Right lobe of liver (tissue), 6 donors: ENCODE data around the gene LACTBL1. TPM values are rescaled to one million over a fixed set of nuclear protein-coding genes. Genes with fewer than 3 reads are reported as not detected.

Source experiments
- ATAC-seq, 4 donors: fragments of 200-7000 bp; cut with Tn5 transposase; one replicate each; pipeline ENCODE4 v1.9.1; 2020; ENCODE audit warnings: mild to moderate bottlenecking in 4 of 4, moderate library complexity in 4 of 4
- DNase-seq, 3 donors: peaks; one replicate each; pipeline ENCODE4 v3.0.0-alpha.2; 2020
- H3K27ac ChIP-seq, 3 donors: fragments of 200-600 bp; one replicate each; pipeline ENCODE4 v1.8.0; 2022
- H3K27me3 ChIP-seq, 2 donors: fragments of 200-600 bp; one replicate each; pipeline ENCODE4 v1.8.0; 2022
- H3K36me3 ChIP-seq, 4 donors: fragments of 200-600 bp; sonication (generic) in 1 of 4; one replicate each; pipeline versions ENCODE4 v1.5.1 to v1.8.0; 2017 to 2022; ENCODE audit warnings: control low read depth in 1 of 4
- H3K4me1 ChIP-seq, 4 donors: fragments of 200-600 bp; sonication (generic) in 1 of 4; one replicate each; pipeline versions ENCODE4 v1.5.1 to v1.8.0; 2017 to 2022; ENCODE audit warnings: control low read depth in 1 of 4
- H3K4me3 ChIP-seq, 3 donors: fragments of 200-600 bp; one replicate each; pipeline ENCODE4 v1.8.0; 2022
- H3K9me3 ChIP-seq, 4 donors: fragments of 200-600 bp; sonication (generic) in 1 of 4; one replicate each; pipeline versions ENCODE4 v1.5.1 to v1.8.0; 2017 to 2022; ENCODE audit warnings: control low read depth in 1 of 4
- POLR2A ChIP-seq: fragments of 450-650 bp; IDR thresholded peaks from one replicate; pipeline ENCODE4 v1.6.1; 2017; ENCODE audit warnings: antibody characterized with exemption, mild to moderate bottlenecking
- WGBS: methylation state at CpG from one replicate; pipeline ENCODE4 v1.1.6; 2018; ENCODE audit warnings: low coverage, low lambda C conversion rate; ENCODE audit not compliant: insufficient coverage; ENCODE audit errors: missing lambda C conversion rate; 5-methylcytosine and 5-hydroxymethylcytosine counted together
- intact Hi-C, 2 donors: fragments of 100-400 bp; cut with DNase I; formaldehyde crosslinking; loops; one replicate each; pipeline versions ENCODE4 v1.11.2 to v1.14.1; 2022
- long read RNA-seq: library from polyadenylated mRNA; unstranded; transcript quantifications from one replicate; pipeline ENCODE4 v2.0.0, GENCODE V29; 2019
- total RNA-seq, 6 experiments: library from RNA; depleted of rRNA in 2 of 6; stranded (reverse); fragments of >200 nt in 2 of 6; fragmentation: NEBNext Ultra II Directional in 3 of 6; extraction: Animal tissue kit (Norgen Biotek cat#: 25700) in 3 of 6; gene quantifications; one replicate each; pipeline versions ENCODE4 v1.1.0 to v1.2.4, GENCODE V29; 2016 to 2023
- TF ChIP-seq, protein P1 (sequence below), 4 donors: fragments of 200-600 bp in 3 of 4; fragments of 450-650 bp in 1 of 4; IDR thresholded peaks; one replicate each; pipeline versions ENCODE4 v1.5.1 to v1.8.0; 2016 to 2022; ENCODE audit warnings: antibody characterized with exemption in 4 of 4, mild to moderate bottlenecking in 2 of 4
- donor health status: DM: no; HTN: yes; CAD: no.
- donor health status: DM: no; HTN: no; CAD: no.
- donor health status: DM: no; HTN: no; CAD: no.
- donor health status: DM: no; HTN: yes; CAD: no.
- donor health status: DM: no; HTN: yes; CAD: no.

LACTBL1 gene, protein sequence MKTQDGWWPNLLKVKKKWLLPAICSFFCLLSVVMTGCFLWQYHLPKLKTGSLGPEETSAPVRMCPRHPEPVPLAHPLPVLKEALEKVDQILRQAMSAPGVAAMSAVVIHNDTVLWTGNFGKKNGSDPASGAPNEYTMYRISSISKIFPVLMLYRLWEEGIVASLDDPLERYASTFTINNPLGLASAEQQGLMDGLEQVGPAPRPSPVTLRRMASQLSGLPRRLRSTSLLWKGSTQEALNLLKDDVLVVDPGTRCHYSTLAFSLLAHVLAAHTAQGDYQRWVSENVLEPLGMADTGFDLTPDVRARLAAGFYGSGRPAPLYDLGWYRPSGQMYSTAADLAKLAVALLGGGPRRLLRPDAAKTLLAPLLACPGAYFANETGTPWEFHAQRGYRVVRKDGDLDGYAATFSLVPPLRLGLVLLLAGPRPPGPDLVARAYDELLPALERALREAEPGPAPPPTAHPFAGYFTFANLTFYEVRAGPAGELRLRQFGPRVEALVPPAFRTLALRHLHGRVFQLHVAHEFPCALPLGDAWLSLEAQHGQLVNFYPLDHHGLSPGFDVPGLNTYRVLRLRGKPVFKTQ
- total RNA-seq: not detected
- long read RNA-seq: 0 reads

DNA sequence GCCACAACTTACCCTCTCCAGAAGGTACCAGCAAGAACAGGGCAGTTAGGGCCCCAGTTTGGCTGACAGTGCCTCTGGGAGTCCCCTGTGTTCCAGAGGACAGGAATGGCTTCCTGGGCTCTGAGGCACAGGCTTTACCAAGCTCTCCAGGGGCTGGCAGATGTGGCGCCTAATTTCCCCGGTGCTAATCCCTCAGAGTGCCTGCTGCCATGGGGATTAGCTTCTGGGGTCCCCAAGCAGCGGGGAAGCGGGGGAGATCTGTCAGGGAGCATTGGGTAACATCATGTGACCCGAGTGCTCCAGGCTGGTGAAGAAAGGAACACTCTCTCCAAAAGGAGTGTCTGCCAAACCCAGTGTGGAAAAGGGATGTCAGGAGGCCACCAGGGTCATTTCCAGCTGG lies at the start of gene LACTBL1:
LACTBL1 (minus strand) TSS at position 107 of the 400 bp plus-strand sequence. CDS start 550 bp downstream, outside the sequence.
- H3K4me1 ChIP-seq: no peaks in the 10 kb centered on the region
- DNase-seq (no peak), ATAC-seq (no peak)
- TF ChIP-seq POLR2A: no peak
- TF ChIP-seq, protein P1, sequence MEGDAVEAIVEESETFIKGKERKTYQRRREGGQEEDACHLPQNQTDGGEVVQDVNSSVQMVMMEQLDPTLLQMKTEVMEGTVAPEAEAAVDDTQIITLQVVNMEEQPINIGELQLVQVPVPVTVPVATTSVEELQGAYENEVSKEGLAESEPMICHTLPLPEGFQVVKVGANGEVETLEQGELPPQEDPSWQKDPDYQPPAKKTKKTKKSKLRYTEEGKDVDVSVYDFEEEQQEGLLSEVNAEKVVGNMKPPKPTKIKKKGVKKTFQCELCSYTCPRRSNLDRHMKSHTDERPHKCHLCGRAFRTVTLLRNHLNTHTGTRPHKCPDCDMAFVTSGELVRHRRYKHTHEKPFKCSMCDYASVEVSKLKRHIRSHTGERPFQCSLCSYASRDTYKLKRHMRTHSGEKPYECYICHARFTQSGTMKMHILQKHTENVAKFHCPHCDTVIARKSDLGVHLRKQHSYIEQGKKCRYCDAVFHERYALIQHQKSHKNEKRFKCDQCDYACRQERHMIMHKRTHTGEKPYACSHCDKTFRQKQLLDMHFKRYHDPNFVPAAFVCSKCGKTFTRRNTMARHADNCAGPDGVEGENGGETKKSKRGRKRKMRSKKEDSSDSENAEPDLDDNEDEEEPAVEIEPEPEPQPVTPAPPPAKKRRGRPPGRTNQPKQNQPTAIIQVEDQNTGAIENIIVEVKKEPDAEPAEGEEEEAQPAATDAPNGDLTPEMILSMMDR (IDR thresholded peaks at IDR 0.05): no peak
- WGBS: 17% methylated on average over 1 of the region's 5 CpGs
- no peaks in the 10 kb centered on the region for H3K36me3 ChIP-seq
- H3K9me3 ChIP-seq: no peaks in the 10 kb centered on the region
- no peaks in the 10 kb centered on the region for H3K27me3 ChIP-seq
- no peak within 1 kb of the TSS for H3K4me3 ChIP-seq
- intact Hi-C loops: loop anchor here in 1 of 2 donors (10.0 kb wide), 1 partner anchor 212 kb away; no protein-coding TSS in a partner anchor
- no peak within 1 kb of the TSS for H3K27ac ChIP-seq

GRCh38 chr1:23021834-23022233 lies 49.2 kb upstream of the LACTBL1 start:
- WGBS: 83% methylated on average over 1 of the region's 2 CpGs
- DNase-seq (no peak), ATAC-seq (no peak)
- intact Hi-C loops: no loop called here
- Histone ChIP-seq H3K27me3 (no peaks in the 10 kb centered on the region), H3K9me3 (no peaks in the 10 kb centered on the region), H3K4me3 (no peak overlapping the region), H3K27ac (no peak overlapping the region), H3K36me3 (no peaks in the 10 kb centered on the region), H3K4me1 (peaks cover 0 to 7% (median 0%) of the 10 kb centered on the region in 4 donors)
- no peak for TF ChIP-seq POLR2A
- TF ChIP-seq, protein P1 (IDR thresholded peaks at IDR 0.05): no peak

GRCh38 chr1:23020706-23021405 lies 48.2 kb upstream of the LACTBL1 start:
- Histone ChIP-seq H3K4me3 (peak overlapping the region in 2 of 3 donors; percentile 89 to 94), H3K27ac (no peak overlapping the region)
- 35% methylated on average over 7 of the region's 7 CpGs for WGBS

More at GRCh38 chr1:23020706-23021405, 48.2 kb upstream of the LACTBL1 start:
- Histone ChIP-seq H3K36me3 (no peaks in the 10 kb centered on the region), H3K9me3 (no peaks in the 10 kb centered on the region), H3K4me1 (peaks cover 0 to 5% (median 0%) of the 10 kb centered on the region in 4 donors), H3K27me3 (no peaks in the 10 kb centered on the region)
- DNase-seq: no peak
- TF ChIP-seq, protein P1 (IDR thresholded peaks at IDR 0.05): no peak
- TF ChIP-seq POLR2A: no peak
- no peak for ATAC-seq
- intact Hi-C loops: no loop called here
